K562 (cell line): ENCODE results near the gene RETREG1. TPM values are rescaled to one million over a fixed set of nuclear protein-coding genes. Genes with fewer than 3 reads are reported as not detected.

Experiments used
- ATAC-seq: fragments of 200-7000 bp; cut with Tn5 transposase; 3 replicates; pipeline ENCODE4 v1.9.1; 2020; ENCODE audit warnings: moderate library complexity
- BruUV-seq: library from RNA; stranded (reverse); fragments of 400-500 nt; replicated peaks from 2 replicates; lab custom pipeline; 2021; lab: Mats Ljungman, UMichigan
- CTCF ChIA-PET: fragments of 300-600 bp; formaldehyde crosslinking; extraction: SDS; loops from one replicate; lab custom pipeline; 2021; ENCODE audit warnings: low intra/inter-chr PET ratio; lab: Yijun Ruan, JAX
- POLR2A ChIA-PET: fragments of 300-600, 350-650 bp; sonication (Branson Sonifier 250); formaldehyde crosslinking; extraction: SDS; loops from one replicate; lab custom pipeline; 2021; ENCODE audit warnings: antibody characterized with exemption, inconsistent platforms; lab: Yijun Ruan, JAX
- DNase-seq, 4 experiments: peaks; one replicate each; pipeline versions ENCODE4 v3.0.0 to v3.0.0-alpha.2; 2011 to 2018; ENCODE audit warnings: low spot score in 3 of 4, mixed read lengths in 3 of 4; ENCODE audit errors: extremely low read depth in 1 of 4
- FAIRE-seq: peaks from 2 replicates; lab custom pipeline; 2011; peaks lifted over from hg19 to GRCh38; lab: Jason Lieb, UNC
- H2AFZ ChIP-seq: 2 replicates; pipeline ENCODE4 v1.6.0; 2011; ENCODE audit warnings: low read depth, low read length, control low read depth, inconsistent platforms
- H3K27ac ChIP-seq: fragments of 200-600 bp; 3 replicates; pipeline ENCODE4 v1.8.0; 2011; ENCODE audit warnings: low read depth, mild to moderate bottlenecking, control low read depth, inconsistent platforms, low read length, moderate library complexity, mixed read lengths; ENCODE audit errors: extremely low read depth
- H3K27me3 ChIP-seq, 2 experiments: fragments of 300-600 bp in 1 of 2; 2 replicates in 1 of 2; 3 replicates in 1 of 2; pipeline versions ENCODE4 v1.6.0 to v1.8.0; 2011; ENCODE audit warnings: inconsistent platforms in 2 of 2, low read length in 2 of 2, mild to moderate bottlenecking in 1 of 2, mixed read lengths in 1 of 2, moderate library complexity in 1 of 2; ENCODE audit not compliant: control insufficient read depth in 2 of 2, insufficient read depth in 2 of 2
- H3K36me3 ChIP-seq: fragments of 300-600 bp; 3 replicates; pipeline ENCODE4 v1.8.0; 2011; ENCODE audit warnings: mild to moderate bottlenecking, low read length, inconsistent platforms; ENCODE audit not compliant: control insufficient read depth, insufficient read depth
- H3K4me1 ChIP-seq, 2 experiments: fragments of 200-600 bp in 1 of 2; replicated peaks in 1 of 2; 2 replicates in 1 of 2; 3 replicates in 1 of 2; pipeline versions ENCODE4 v1.5.1 to v1.8.0; 2011; ENCODE audit warnings: inconsistent platforms in 2 of 2, low read length in 2 of 2, mild to moderate bottlenecking in 1 of 2, mixed read lengths in 1 of 2, moderate library complexity in 1 of 2; ENCODE audit not compliant: control insufficient read depth in 2 of 2, insufficient read depth in 2 of 2
- H3K4me2 ChIP-seq: 2 replicates; pipeline ENCODE4 v1.6.1; 2011; ENCODE audit warnings: low read length, control low read depth, inconsistent platforms, mixed read lengths; ENCODE audit not compliant: insufficient read depth
- H3K4me3 ChIP-seq: fragments of 200-600 bp; sonication (generic), shearing (Covaris generic); 2 replicates; pipeline ENCODE4 v1.5.1; 2016; ENCODE audit warnings: control low read depth, inconsistent platforms
- H3K79me2 ChIP-seq: fragments of 200-600 bp; 3 replicates; pipeline ENCODE4 v1.8.0; 2011; ENCODE audit warnings: low read length, inconsistent platforms; ENCODE audit not compliant: control insufficient read depth, insufficient read depth
- H3K9ac ChIP-seq, 2 experiments: 2 replicates each; pipeline versions ENCODE4 v1.6.0 to v1.6.1; 2011; ENCODE audit warnings: low read depth in 2 of 2, low read length in 2 of 2, control low read depth in 1 of 2, inconsistent platforms in 1 of 2, mild to moderate bottlenecking in 1 of 2, mixed read lengths in 1 of 2; ENCODE audit not compliant: insufficient read depth in 1 of 2
- H3K9me1 ChIP-seq: one replicate; pipeline ENCODE4 v1.6.0; 2011; ENCODE audit warnings: inconsistent platforms, mild to moderate bottlenecking, low read length, moderate library complexity; ENCODE audit not compliant: control insufficient read depth, insufficient read depth
- H3K9me3 ChIP-seq: replicated peaks from 2 replicates; pipeline ENCODE4 v1.5.1; 2011; ENCODE audit warnings: low read depth, low read length, inconsistent platforms; ENCODE audit not compliant: control insufficient read depth, insufficient read depth
- H4K20me1 ChIP-seq: replicated peaks from 2 replicates; pipeline ENCODE4 v1.6.1; 2011; ENCODE audit warnings: low read length, inconsistent platforms, mixed read lengths; ENCODE audit not compliant: control insufficient read depth, insufficient read depth
- CEBPG ChIP-seq, 3 experiments: fragments of 200-800 bp in 1 of 3; sonication (Bioruptor generic) in 1 of 3; sonication (generic) in 1 of 3; formaldehyde crosslinking in 1 of 3; IDR thresholded peaks in 2 of 3; conservative IDR thresholded peaks in 1 of 3; 2 replicates each; pipeline versions ENCODE4 v1.6.1 to v1.8.0; 2016 to 2022; ENCODE audit warnings: missing compliant biosample characterization in 2 of 3, missing genetic modification characterization in 2 of 3, mild to moderate bottlenecking in 1 of 3, missing genetic modification reagents in 1 of 3
- ELF4 ChIP-seq: fragments of 450-650 bp; formaldehyde crosslinking; IDR thresholded peaks from 2 replicates; pipeline ENCODE4 v1.4.0; 2022; ENCODE audit warnings: missing genetic modification characterization
- WGBS: fragments of 100-300 bp; shearing (Covaris generic); methylation state at CpG from one replicate; pipeline ENCODE4 v1.1.6; 2016; ENCODE audit warnings: low coverage, mixed read lengths; ENCODE audit not compliant: insufficient coverage; ENCODE audit errors: missing lambda C conversion rate; 5-methylcytosine and 5-hydroxymethylcytosine counted together
- in situ Hi-C: fragments of 300-500 bp; cut with MboI; formaldehyde crosslinking; loops from 4 replicates; pipeline ENCODE4 v1.15.0; 2018; ENCODE audit warnings: inconsistent platforms, mixed read lengths
- intact Hi-C: fragments of 100-400 bp; cut with micrococcal nuclease; formaldehyde crosslinking; loops from 2 replicates; pipeline ENCODE4 v1.14.2; 2022
- polyA plus RNA-seq, 8 experiments: library from polyadenylated mRNA; depleted of rRNA in 4 of 8; stranded (reverse) in 5 of 8; unstranded in 3 of 8; fragments of >200 nt; fragmentation: Nextera tagmentation in 2 of 8; fragmentation: Illumina TruSeq in 1 of 8; extraction: Ambion mirVana in 2 of 8; extraction: Trizol in 1 of 8; gene quantifications; 2 replicates each; pipeline versions ENCODE4 v1.2.1 to v1.2.3, GENCODE V29; 2011 to 2014; ENCODE audit warnings: inconsistent platforms in 1 of 8, missing spikeins in 1 of 8
- total RNA-seq, 7 experiments: library from RNA; depleted of rRNA in 6 of 7; stranded (reverse); fragments of >200 nt in 6 of 7; fragmentation: Illumina TruSeq in 2 of 7; extraction: Trizol in 2 of 7; gene quantifications; 2 replicates each; pipeline versions ENCODE4 v1.2.1 to v1.2.3, GENCODE V29; 2011 to 2021; ENCODE audit warnings: low replicate concordance in 1 of 7
- TF ChIP-seq, protein P1 (sequence below), 2 experiments: fragments of 450-650 bp in 1 of 2; sonication (generic) in 1 of 2; formaldehyde crosslinking in 1 of 2; IDR thresholded peaks in 1 of 2; conservative IDR thresholded peaks in 1 of 2; 2 replicates each; pipeline versions ENCODE4 v1.6.1 to v1.8.1; 2016 to 2023; ENCODE audit warnings: mild to moderate bottlenecking in 2 of 2, moderate library complexity in 2 of 2, inconsistent platforms in 1 of 2, missing genetic modification reagents in 1 of 2

The RETREG1 gene
- total and polyA plus RNA-seq, 9 of the 15 experiments (the other 6 are each of a cell fraction or from before 2014, with no cell fraction given), result 0.01 to 0.20 (median 0.08) TPM; not detected in 5

DNA sequence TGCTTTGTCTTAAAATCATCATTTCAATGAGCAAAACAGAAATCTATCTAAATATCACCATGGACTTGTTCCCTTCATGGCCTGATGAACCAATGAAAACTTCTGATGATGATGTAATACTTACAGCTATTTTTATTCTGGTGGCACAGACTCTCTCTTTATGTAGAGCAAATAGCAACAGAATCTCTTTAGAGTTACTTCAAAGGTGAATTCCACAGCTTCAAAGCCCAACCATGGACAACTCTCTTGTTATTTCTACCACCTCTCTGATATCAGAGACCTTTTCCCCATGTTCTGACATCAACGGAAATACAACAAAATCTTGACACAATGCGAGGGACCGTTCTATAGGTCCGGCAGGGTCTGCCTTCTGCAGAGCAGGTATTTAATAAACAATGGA, 70.1 kb downstream of the RETREG1 start:
- Histone ChIP-seq H3K27me3 (peaks cover 0 to 4% of the 10 kb centered on the region in 2 experiments; a peak in 2 of 5 replicates), H4K20me1 (no peaks in the 10 kb centered on the region; the same call in 1 of the 2 replicates), H3K4me1 (no peaks in the 10 kb centered on the region), H3K9ac (no peak overlapping the region), H3K9me1 (no peaks in the 10 kb centered on the region), H3K4me3 (no peak overlapping the region), H3K36me3 (no peaks in the 10 kb centered on the region)
- no peak for ATAC-seq
- no TSS peak for BruUV-seq
- no peak for FAIRE-seq
- WGBS, result 0% methylated on average over 4 of the region's 4 CpGs
- DNase-seq, result no peak
- in situ Hi-C loops, result no loop called here
- TF ChIP-seq, protein P1, sequence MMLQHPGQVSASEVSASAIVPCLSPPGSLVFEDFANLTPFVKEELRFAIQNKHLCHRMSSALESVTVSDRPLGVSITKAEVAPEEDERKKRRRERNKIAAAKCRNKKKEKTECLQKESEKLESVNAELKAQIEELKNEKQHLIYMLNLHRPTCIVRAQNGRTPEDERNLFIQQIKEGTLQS (IDR thresholded peaks at IDR 0.05), result peak; percentile 60
- TF ChIP-seq, protein P1 (CRISPR knock-in tag; conservative IDR thresholded peaks at IDR 0.05), result no peak
- TF ChIP-seq CEBPG (CRISPR knock-in tag; IDR thresholded peaks at IDR 0.05), result no peak
- peak in 1 of 2 experiments; percentile 45; a peak in 2 of 4 replicates for TF ChIP-seq CEBPG (tag; conservative IDR thresholded peaks at IDR 0.05 in 1 of 2, IDR thresholded peaks at IDR 0.05 in 1 of 2)
- TF ChIP-seq ELF4, result no peak
- TF ChIP-seq, all 486 proteins: peak for 2
- intact Hi-C loops, result no loop called here
- CTCF ChIA-PET, result no interaction called here
- H3K79me2 ChIP-seq, result no peaks in the 10 kb centered on the region
- no peak overlapping the region for H3K4me2 ChIP-seq
- H3K27ac ChIP-seq, result no peak overlapping the region
- no peak overlapping the region for H2AFZ ChIP-seq
- H3K9me3 ChIP-seq, result no peaks in the 10 kb centered on the region
- POLR2A ChIA-PET, result interaction anchor here (0.5 kb wide), 1 partner anchor 49 kb away, joined by 3 read pairs; no protein-coding TSS in a partner anchor
